Activated CD8-positive, alpha-beta memory T cell treated with anti-CD3 and anti-CD28 coated beads, Interleukin-2, amount 50 U/mL, for 4 hours (primary cell): Measurements from ENCODE around the gene LIN37.
"Not testable (repeated sequence)": the region's sequence is repeated elsewhere in the genome, so short reads cannot be mapped to it uniquely, and the experiment has no call there.

Source experiments
- DNase-seq: peaks from one replicate; pipeline ENCODE4 v3.0.0-alpha.2; 2020

LIN37 gene

DNA sequence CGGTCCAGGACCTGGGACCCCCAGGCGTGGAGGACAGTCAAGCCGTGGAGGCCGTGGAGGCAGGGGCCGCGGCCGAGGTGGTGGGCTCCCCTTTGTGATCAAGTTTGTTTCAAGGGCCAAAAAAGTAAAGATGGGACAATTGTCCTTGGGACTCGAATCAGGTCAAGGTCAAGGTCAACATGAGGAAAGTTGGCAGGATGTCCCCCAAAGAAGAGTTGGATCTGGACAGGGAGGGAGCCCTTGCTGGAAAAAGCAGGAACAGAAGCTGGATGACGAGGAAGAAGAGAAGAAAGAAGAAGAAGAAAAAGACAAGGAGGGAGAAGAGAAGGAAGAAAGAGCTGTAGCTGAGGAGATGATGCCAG lies 28.2 kb upstream of the LIN37 start:
- DNase-seq, result no peak

DNA sequence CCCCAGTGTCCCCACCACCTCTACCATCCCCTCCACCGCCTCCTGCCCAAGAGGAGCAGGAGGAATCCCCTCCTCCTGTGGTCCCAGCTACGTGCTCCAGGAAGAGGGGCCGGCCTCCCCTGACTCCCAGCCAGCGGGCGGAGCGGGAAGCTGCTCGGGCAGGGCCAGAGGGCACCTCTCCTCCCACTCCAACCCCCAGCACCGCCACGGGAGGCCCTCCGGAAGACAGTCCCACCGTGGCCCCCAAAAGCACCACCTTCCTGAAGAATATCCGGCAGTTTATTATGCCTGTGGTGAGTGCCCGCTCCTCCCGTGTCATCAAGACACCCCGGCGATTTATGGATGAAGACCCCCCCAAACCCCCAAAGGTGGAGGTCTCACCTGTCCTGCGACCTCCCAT lies 27.7 kb upstream of the LIN37 start:
- no peak for DNase-seq

DNA sequence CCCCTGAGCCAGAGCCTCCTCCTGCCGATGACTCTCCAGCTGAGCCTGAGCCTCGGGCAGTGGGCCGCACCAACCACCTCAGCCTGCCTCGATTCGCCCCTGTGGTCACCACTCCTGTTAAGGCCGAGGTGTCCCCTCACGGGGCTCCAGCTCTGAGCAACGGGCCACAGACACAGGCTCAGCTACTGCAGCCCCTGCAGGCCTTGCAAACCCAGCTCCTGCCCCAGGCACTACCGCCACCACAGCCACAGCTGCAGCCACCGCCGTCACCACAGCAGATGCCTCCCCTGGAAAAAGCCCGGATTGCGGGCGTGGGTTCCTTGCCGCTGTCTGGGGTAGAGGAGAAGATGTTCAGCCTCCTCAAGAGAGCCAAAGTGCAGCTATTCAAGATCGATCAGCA lies 27.0 kb upstream of the LIN37 start:
- no peak for DNase-seq

DNA sequence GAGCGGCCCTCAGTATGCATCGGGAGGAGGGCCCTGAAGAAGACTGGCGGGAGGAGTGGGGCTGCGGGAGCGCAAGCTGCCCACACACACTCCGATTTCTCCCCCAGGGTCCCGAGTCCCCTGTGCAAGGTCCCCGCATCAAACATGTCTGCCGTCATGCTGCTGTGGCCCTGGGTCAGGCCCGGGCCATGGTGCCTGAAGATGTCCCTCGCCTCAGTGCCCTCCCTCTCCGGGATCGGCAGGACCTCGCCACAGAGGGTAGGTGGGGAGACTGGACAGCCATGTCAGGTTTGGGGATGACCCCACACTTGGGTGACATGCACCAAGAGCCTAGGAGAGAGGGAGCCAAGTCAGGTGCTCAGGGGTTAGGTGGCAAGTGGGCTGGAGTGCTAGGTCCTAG lies 25.9 kb upstream of the LIN37 start:
- no peak for DNase-seq

DNA sequence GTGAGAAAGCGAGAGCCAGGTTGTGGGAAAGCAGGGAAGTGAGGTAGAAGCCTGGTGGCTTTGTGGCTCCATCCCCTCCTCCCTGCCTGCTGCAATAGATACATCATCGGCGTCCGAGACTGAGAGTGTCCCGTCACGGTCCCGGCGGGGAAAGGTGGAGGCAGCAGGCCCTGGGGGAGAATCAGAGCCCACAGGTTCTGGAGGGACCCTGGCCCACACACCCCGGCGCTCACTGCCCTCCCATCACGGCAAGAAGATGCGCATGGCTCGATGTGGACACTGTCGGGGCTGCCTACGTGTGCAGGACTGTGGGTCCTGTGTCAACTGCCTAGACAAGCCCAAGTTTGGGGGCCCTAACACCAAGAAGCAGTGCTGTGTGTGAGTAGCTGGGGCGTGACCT lies 25.5 kb upstream of the LIN37 start:
- DNase-seq, result no peak

DNA sequence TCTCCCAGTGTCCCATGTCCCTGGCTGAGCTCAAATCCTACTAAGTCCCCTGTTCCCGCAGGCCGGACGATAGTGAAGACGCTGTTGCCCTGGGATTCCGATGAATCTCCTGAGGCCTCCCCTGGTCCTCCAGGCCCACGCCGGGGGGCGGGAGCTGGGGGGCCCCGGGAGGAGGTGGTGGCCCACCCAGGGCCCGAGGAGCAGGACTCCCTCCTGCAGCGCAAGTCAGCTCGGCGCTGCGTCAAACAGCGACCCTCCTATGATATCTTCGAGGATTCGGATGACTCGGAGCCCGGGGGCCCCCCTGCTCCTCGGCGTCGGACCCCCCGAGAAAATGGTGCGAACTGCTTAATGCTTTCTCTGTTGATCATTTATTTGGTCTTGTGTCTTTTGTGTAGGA lies 24.7 kb upstream of the LIN37 start:
- DNase-seq, result no peak

DNA sequence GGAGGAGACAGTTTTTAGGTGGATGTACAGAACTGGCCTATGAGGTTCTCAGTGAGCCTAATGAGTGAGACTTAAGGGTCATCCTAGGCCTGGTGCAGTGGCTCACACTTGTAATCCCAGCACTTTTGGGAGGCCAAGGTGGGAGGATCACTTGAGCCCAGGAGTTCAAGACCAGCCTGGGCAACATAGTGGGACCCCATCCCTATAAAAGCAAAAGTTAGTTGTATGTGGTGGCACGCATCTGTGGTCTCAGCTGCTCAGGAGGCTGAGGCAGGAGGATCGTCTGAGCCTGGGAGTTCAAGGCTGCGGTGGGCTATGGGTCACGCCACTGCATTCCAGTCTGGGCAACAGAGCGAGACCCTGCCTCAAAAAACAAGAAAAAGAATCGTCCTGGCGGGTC lies 24.2 kb upstream of the LIN37 start:
- DNase-seq, result not testable (repeated sequence)

DNA sequence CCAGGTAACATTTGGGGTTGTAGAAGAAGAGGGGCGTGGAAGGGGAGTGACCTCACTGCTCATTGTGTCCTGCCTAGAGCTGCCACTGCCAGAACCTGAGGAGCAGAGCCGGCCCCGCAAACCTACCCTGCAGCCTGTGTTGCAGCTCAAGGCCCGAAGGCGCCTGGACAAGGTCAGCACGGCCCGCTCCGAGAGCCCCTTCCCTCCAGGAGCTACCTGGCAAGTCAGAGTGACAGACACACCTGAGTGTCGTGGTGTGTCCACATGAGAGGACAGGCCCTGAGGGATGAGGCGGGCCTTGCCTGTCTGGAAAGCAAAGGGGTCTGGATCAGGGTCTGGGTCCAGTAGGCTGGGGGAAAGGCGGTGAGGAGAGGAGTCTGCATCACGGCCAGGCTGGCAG lies 23.8 kb upstream of the LIN37 start:
- no peak for DNase-seq

DNA sequence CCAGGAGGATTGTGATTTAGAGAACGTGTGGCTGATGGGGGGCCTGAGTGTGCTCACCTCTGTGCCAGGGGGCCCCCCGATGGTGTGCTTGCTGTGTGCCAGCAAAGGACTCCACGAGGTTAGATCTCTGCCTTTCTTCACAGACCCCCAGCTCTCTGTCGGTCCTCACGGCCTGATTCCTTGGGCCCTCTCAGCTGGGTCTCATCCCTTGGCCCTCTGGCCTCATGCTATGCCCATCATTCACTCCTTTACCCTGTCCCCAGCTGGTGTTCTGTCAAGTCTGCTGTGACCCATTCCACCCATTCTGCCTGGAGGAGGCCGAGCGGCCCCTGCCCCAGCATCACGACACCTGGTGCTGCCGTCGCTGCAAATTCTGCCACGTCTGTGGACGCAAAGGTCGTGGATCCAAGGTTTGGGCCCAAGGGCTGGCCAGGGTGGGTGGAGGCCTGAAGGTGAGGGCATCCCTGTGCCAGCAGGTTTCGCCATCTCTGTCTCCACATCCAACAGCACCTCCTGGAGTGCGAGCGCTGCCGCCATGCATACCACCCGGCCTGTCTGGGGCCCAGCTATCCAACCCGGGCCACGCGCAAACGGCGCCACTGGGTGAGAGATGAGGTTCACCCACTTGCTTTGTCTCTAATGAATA lies 23.0 kb upstream of the LIN37 start:
- DNase-seq, result no peak

DNA sequence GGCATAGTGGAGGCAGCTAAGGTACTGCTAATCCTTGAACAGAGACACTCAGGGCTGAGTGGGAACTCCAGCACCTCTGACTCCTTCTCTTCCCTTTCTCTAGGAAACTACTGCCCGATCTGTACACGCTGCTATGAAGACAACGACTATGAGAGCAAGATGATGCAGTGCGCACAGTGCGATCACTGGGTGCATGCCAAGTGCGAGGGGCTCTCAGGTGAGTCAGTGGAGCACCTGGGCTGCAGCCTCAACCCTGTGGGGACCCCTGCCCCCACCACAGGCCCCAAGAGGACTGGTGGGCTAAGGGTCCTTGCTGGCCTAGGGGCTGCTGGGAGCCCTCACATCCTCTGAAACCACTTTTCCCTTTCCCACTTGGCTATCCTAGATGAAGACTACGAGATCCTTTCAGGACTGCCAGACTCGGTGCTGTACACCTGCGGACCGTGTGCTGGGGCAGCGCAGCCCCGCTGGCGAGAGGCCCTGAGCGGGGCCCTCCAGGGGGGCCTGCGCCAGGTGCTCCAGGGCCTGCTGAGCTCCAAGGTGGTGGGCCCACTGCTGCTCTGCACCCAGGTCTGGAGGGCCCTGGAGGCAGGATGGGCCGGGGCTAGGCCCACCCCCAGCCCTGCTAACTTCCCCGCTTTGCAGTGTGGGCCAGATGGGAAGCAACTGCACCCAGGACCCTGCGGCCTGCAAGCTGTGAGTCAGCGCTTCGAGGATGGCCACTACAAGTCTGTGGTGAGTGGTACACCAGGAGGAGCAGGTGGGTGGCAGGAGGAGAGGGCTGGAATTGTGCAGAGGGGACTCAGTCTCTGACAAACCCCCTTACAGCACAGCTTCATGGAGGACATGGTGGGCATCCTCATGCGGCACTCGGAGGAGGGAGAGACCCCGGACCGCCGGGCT lies 21.1 kb upstream of the LIN37 start:
- DNase-seq, result no peak

DNA sequence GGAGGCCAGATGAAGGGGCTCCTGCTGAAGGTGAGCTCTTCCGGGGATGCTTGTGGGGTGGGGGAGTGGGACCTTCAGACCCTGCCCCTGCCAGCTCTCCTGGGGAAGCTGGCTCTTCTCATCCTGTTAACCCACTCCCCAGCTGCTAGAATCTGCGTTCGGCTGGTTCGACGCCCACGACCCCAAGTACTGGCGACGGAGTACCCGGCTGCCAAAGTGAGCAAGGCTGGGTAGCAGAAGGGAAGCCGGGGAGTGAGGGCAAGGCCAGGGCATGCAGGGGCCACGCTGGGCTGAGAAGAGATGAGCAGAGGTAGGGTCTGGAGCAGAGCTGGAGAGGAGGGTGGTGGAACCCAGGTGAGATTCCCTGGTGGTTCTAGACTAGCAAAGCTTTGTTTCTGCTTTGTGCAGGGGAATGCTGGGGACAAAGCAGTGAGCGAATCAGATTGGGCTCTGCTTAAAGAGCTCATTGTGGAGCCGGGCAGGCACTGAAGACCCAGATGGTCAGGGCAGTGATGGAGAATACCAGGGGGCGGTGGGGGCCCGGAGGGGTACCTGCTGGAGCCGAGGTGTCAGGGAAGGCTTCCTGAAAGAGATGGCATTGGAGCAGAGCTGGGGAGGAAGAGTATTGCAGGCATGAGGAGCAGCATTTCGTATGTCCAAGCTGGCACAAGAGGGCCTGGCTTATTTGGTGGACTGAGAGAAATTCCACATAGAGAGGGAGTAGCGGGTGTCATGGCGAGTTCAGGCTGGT lies 20.2 kb upstream of the LIN37 start:
- DNase-seq, result no peak

DNA sequence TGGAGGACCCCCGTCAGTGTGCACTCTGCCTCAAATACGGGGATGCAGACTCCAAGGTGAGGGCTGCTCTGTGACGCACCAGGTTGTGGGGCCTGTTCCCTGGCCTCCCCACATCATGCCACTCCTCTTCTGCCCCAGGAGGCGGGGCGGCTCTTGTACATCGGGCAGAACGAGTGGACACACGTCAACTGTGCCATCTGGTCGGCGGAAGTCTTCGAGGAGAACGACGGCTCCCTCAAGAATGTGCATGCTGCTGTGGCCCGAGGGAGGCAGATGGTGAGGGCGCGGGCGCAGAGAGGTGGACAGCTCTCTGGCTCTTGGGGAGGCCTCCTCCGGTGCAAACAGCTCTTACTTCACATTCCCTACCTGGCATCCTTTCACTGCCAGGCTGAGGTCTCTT lies 19.4 kb upstream of the LIN37 start:
- no peak for DNase-seq

DNA sequence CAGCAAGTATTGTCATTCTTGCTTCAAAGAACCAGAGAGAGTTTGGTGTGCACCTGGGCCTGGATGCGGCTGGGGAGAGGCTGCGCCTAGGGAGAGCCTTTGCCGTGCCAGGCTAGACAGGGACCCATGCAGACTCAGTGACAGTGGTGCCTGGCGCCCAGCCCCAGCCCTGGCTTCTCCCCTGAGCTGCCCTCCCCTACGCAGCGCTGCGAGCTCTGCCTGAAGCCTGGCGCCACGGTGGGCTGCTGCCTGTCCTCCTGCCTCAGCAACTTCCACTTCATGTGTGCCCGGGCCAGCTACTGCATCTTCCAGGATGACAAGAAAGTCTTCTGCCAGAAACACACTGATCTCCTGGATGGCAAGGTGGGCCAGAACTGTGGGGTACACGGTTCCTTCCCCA lies 18.6 kb upstream of the LIN37 start:
- no peak for DNase-seq

DNA sequence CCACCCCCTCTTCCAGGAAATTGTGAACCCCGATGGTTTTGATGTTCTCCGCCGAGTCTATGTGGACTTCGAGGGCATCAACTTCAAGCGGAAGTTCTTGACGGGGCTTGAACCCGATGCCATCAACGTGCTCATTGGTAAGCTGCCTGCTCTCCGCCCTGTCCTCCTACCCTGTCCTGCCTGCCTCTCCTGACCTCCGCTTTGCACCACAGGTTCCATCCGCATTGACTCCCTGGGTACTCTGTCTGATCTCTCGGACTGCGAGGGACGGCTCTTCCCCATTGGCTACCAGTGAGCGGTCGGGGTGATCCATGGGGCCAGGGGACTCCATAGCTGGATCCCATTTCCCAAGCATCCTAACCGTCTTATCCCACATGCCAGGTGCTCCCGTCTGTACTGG lies 18.1 kb upstream of the LIN37 start:
- no peak for DNase-seq

DNA sequence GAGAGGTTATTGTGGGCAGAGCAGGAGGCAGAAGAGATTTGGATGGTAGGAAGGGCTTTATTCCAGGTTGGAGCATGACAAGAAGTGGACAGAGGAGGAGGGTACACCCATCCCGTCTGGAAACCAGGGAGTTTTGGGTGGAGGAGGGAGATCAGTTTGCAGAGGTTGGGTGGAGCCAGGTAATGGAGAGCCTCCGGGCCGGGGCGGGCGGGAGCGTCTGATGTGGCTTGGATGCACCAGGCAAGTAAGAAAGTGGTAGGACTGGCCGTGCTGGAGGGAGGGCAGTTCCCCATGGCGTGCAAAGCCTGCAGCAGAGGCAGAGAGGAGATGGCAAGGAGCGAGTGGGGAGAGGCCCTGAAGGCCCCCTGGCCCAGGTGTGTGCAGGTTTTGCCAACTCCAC lies 17.0 kb upstream of the LIN37 start:
- DNase-seq, result no peak

DNA sequence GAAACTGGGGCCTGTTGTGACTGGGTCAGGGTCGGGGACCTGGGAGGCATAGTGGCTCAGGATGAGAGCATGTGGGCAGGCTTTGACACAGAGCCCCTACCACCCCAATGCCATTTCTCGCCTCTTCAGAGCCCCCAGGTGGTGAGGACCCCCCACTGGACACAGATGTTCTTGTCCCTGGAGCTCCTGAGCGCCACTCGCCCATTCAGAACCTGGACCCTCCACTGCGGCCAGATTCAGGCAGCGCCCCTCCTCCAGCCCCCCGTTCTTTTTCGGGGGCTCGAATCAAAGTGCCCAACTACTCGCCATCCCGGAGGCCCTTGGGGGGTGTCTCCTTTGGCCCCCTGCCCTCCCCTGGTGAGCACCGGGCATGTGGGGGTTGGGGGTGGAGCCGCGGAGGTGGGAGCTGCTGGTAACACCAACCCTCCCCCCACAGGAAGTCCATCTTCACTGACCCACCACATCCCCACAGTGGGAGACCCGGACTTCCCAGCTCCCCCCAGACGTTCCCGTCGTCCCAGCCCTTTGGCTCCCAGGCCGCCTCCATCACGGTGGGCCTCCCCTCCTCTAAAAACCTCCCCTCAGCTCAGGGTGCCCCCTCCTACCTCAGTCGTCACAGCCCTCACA lies 16.5 kb upstream of the LIN37 start:
- no peak for DNase-seq

DNA sequence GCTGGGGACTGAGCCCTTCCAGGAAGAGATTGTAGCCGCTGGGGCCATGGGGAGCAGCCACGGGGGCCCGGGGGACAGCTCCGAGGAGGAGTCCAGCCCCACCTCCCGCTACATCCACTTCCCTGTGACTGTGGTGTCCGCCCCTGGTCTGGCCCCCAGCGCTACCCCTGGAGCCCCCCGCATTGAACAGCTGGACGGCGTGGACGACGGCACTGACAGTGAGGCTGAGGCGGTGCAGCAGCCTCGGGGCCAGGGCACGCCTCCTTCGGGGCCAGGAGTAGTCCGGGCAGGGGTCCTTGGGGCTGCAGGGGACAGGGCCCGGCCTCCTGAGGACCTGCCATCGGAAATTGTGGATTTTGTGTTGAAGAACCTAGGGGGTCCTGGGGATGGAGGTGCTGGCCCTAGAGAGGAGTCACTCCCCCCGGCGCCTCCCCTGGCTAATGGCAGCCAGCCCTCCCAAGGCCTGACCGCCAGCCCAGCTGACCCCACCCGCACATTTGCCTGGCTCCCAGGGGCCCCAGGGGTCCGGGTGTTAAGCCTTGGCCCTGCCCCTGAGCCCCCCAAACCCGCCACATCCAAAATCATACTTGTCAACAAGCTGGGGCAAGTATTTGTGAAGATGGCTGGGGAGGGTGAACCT lies 15.7 kb upstream of the LIN37 start:
- no peak for DNase-seq

DNA sequence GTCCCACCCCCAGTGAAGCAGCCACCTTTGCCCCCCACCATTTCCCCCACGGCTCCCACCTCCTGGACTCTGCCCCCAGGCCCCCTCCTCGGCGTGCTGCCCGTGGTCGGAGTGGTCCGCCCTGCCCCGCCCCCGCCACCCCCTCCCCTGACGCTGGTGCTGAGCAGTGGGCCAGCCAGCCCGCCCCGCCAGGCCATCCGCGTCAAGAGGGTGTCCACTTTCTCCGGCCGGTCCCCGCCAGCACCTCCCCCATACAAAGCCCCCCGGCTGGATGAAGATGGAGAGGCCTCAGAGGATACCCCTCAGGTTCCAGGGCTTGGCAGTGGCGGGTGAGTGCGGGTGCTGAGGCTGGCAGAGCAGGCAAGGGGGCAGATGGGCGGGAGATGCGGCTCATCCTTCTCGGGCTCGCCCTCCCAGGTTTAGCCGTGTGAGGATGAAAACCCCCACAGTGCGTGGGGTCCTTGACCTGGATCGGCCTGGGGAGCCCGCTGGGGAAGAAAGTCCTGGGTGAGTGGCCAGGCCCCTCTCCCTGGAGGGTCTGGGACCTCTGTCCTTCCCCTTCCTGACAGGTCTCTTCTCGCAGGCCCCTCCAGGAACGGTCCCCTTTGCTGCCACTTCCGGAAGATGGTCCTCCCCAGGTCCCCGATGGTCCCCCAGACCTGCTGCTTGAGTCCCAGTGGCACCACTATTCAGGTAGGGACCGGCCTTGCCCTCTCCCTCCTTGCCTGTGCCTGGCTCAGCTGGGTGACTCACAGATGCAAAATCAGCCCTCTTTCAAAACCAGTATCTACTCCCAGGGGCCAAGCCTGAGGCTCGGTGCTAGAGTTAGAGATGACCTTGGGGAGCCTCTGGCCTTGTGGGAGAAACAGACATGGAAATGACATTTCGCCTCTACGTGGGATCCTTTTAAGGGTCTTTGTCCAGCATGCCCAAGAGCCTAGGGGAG lies 14.9 kb upstream of the LIN37 start:
- DNase-seq, result no peak

DNA sequence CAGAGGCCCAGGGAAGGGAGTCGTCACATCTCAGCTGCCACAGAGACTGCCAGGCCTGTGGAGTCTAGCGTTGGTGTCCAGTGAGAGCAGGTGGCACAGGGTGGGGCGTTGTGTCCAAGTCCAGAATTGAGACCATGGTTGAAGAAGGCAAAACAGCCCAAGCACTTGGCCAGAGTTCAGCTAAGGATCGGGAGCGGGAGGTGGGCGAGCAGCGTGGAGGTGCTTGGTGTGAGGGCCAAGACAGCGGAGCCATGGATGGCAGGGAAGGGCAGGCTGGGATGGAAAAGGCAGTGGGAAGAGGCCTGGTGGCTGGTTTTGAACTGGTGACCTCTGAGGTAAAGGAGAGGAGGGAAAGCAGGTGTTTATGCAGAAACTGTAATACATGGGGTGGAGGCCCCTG lies 14.1 kb upstream of the LIN37 start:
- no peak for DNase-seq

DNA sequence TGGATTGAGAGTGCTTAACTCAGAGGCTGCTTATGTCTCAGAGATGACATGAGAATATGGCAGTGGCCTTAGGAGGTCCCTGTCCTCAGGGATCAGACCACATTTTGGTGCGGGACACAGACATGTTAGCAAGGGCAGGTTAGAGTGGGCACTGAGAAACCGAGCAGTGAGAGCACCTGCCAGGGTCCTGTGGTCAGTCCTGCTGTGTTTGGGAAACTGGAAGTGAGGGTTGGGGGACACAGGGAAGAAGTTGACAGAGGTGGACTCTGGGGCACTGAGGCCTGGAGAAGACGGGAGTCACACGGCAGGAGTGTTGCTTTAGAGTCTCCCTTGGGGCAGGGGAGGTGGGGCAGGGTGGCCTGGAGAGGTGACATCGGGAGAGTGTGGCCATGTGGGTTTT lies 13.5 kb upstream of the LIN37 start:
- no peak for DNase-seq

DNA sequence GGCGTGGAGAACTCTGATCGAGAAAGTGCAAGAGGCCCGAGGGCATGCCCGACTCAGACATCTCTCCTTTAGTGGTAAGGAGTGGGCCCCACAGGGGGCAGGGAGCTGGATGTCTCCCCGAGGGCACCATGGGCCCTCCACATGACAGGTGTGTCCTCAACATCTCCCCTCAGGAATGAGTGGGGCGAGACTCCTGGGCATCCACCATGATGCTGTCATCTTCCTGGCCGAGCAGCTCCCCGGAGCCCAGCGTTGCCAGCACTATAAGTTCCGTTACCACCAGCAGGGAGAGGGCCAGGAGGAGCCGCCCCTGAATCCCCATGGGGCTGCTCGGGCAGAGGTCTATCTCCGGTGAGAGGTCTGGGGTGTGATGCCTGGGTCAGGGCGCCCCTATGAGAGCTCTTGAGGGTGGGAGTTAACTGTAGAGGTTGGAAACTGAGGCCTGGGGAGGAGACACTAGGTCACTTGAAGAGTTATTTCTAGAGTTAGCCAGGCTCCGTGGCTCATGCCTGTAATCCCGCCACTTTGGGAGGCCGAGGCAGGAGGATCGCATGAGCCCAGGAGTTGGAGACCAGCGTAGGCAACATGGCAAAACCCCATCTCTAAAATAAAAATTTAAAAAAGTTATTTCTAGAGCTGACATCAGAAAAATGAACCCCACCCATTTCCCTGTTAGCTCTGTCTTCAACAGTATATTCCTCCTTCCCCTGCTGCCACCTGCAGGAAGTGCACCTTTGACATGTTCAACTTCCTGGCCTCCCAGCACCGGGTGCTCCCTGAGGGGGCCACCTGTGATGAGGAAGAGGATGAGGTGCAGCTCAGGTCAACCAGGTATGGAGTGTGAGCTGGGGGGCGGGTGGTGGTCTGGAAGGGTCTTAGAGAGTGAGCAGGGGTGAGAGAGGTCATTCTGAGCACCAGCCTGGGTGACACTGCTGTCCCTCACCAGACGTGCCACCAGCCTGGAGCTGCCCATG lies 11.2 kb upstream of the LIN37 start:
- DNase-seq, result no peak
